WERI-Rb-1 (cell line): ENCODE measurements around the gene HMGA1.

Experiments
- DNase-seq: peaks from one replicate; pipeline ENCODE4 v3.0.0-alpha.2; 2020
- H3K27ac ChIP-seq: fragments of 250-450 bp; sonication (Bioruptor Pico); 2 replicates; pipeline ENCODE4 v1.5.1; 2020; ENCODE audit warnings: mild to moderate bottlenecking, moderate library complexity
- H3K27me3 ChIP-seq: fragments of 250-450 bp; sonication (Bioruptor Pico); 2 replicates; pipeline ENCODE4 v1.5.1; 2021; ENCODE audit warnings: mild to moderate bottlenecking, low read depth, moderate library complexity; ENCODE audit not compliant: insufficient read depth, severe bottlenecking
- H3K36me3 ChIP-seq: fragments of 250-450 bp; sonication (Bioruptor Pico); 2 replicates; pipeline ENCODE4 v1.5.1; 2020; ENCODE audit warnings: mild to moderate bottlenecking, moderate library complexity
- H3K4me3 ChIP-seq: 2 replicates; pipeline ENCODE4 v1.5.1; 2011; ENCODE audit warnings: low read depth, mild to moderate bottlenecking, control low read depth, low read length
- H3K9me3 ChIP-seq: fragments of 250-450 bp; sonication (Bioruptor Pico); 2 replicates; pipeline ENCODE4 v1.5.1; 2021; ENCODE audit warnings: mild to moderate bottlenecking, moderate library complexity; ENCODE audit not compliant: severe bottlenecking
- CTCF ChIP-seq: IDR thresholded peaks from 2 replicates; pipeline ENCODE4 v1.5.1; 2011; ENCODE audit warnings: low read depth, mild to moderate bottlenecking, control low read depth, inconsistent platforms, low read length

Gene HMGA1

GRCh38 chr6:34232901-34233300 lies 3.8 kb upstream of the HMGA1 start:
- Histone ChIP-seq H3K27me3 (no peaks in the 10 kb centered on the region), H3K36me3 (peaks cover 4% of the 10 kb centered on the region), H3K4me3 (no peak overlapping the region), H3K9me3 (no peaks in the 10 kb centered on the region), H3K27ac (peak overlapping the region; percentile 6; the same call in 1 of the 2 replicates)
- TF ChIP-seq CTCF: no peak
- DNase-seq: no peak

- H3K4me3 ChIP-seq: no peak overlapping the region
- H3K27ac ChIP-seq: no peak overlapping the region
- peaks cover 12% of the 10 kb centered on the region for H3K36me3 ChIP-seq
- no peaks in the 10 kb centered on the region for H3K27me3 ChIP-seq
- no peak for TF ChIP-seq CTCF
- DNase-seq: no peak
- no peaks in the 10 kb centered on the region for H3K9me3 ChIP-seq
These were observed 2.8 kb upstream of the HMGA1 start for GRCh38 chr6:34233867-34234266.

GRCh38 chr6:34234667-34235306 lies 1.9 kb upstream of the HMGA1 start:
- no peak overlapping the region for H3K27ac ChIP-seq
- H3K4me3 ChIP-seq: no peak overlapping the region
- no peak for DNase-seq

GRCh38 chr6:34235307-34236130 lies 1.2 kb upstream of the HMGA1 start:
- Histone ChIP-seq H3K36me3 (peaks cover 28% of the 10 kb centered on the region), H3K27ac (no peak overlapping the region), H3K4me3 (no peak overlapping the region), H3K27me3 (no peaks in the 10 kb centered on the region), H3K9me3 (no peaks in the 10 kb centered on the region)
- no peak for TF ChIP-seq CTCF
- no peak for DNase-seq

More at GRCh38 chr6:34234667-34235306, 1.9 kb upstream of the HMGA1 start:
- Histone ChIP-seq H3K27me3 (no peaks in the 10 kb centered on the region), H3K36me3 (peaks cover 21% of the 10 kb centered on the region), H3K9me3 (no peaks in the 10 kb centered on the region)
- no peak for TF ChIP-seq CTCF

- H3K27me3 ChIP-seq: no peaks in the 10 kb centered on the region
- H3K4me3 ChIP-seq: peak overlapping the region; percentile 83
- DNase-seq: peak; percentile 34
- H3K36me3 ChIP-seq: peaks cover 34% of the 10 kb centered on the region
- no peak for TF ChIP-seq CTCF
- H3K9me3 ChIP-seq: no peaks in the 10 kb centered on the region
- peak overlapping the region; percentile 98 for H3K27ac ChIP-seq
These were observed 586 bp upstream of the HMGA1 start for GRCh38 chr6:34236131-34236442.
